Upper lobe of left lung (tissue), 6 donors: Measurements from ENCODE around the gene FCRLA. TPM values are rescaled to one million over a fixed set of nuclear protein-coding genes. Genes with fewer than 3 reads are reported as not detected.
A peak's percentile ranks its signal among the peaks of the same experiment; 100 is the strongest.

Source experiments
- ATAC-seq, 2 donors: fragments of 200-7000 bp; cut with Tn5 transposase; one replicate each; pipeline ENCODE4 v1.9.1; 2022; ENCODE audit warnings: mild to moderate bottlenecking in 2 of 2, moderate library complexity in 2 of 2; ENCODE audit not compliant: low FRiP score in 2 of 2
- DNase-seq, 2 donors: peaks; one replicate each; pipeline ENCODE4 v3.0.0-alpha.2; 2019 to 2020
- H3K27ac ChIP-seq, 4 donors: fragments of 200-600 bp; sonication (generic); one replicate each; pipeline ENCODE4 v1.5.1; 2016 to 2019
- H3K27me3 ChIP-seq, 4 donors: fragments of 200-600 bp; sonication (generic); one replicate each; pipeline ENCODE4 v1.5.1; 2017 to 2019
- H3K36me3 ChIP-seq, 4 donors: fragments of 200-600 bp; sonication (generic); one replicate each; pipeline ENCODE4 v1.5.1; 2016 to 2019
- H3K4me1 ChIP-seq, 4 donors: fragments of 200-600 bp; sonication (generic); one replicate each; pipeline ENCODE4 v1.5.1; 2018 to 2019
- H3K4me3 ChIP-seq, 4 donors: fragments of 200-600 bp; sonication (generic); one replicate each; pipeline ENCODE4 v1.5.1; 2017 to 2019; ENCODE audit warnings: mild to moderate bottlenecking in 2 of 4, moderate library complexity in 1 of 4
- H3K9me3 ChIP-seq, 4 donors: fragments of 200-600 bp; sonication (generic); one replicate each; pipeline ENCODE4 v1.5.1; 2018 to 2019
- EP300 ChIP-seq, 4 donors: sonication (generic); formaldehyde crosslinking; IDR thresholded peaks; one replicate each; pipeline ENCODE4 v1.5.1; 2017; ENCODE audit warnings: antibody characterized with exemption in 4 of 4, control low read depth in 2 of 4
- POLR2A ChIP-seq, 4 donors: fragments of 450-650 bp; IDR thresholded peaks; one replicate each; pipeline ENCODE4 v1.5.1; 2016 to 2017; ENCODE audit warnings: antibody characterized with exemption in 4 of 4, mild to moderate bottlenecking in 2 of 4
- POLR2AphosphoS5 ChIP-seq, 2 donors: sonication (generic); formaldehyde crosslinking; IDR thresholded peaks; one replicate each; pipeline ENCODE4 v1.5.1; 2017; ENCODE audit warnings: antibody characterized with exemption in 2 of 2
- WGBS, 2 donors: methylation state at CpG; one replicate each; pipeline ENCODE4 v1.1.5; 2017 to 2018; 5-methylcytosine and 5-hydroxymethylcytosine counted together
- small RNA-seq, 4 donors: library from RNA; depleted of rRNA; stranded (forward); fragments of <200 nt; gene quantifications; one replicate each; pipeline ENCODE3, GENCODE V24; 2016
- total RNA-seq, 6 donors: library from RNA; depleted of rRNA in 4 of 6; stranded (reverse); fragments of >200 nt in 4 of 6; gene quantifications; one replicate each; pipeline versions ENCODE4 v1.1.0 to v1.2.1, GENCODE V29; 2016 to 2021
- TF ChIP-seq, protein P1 (sequence below), 6 experiments: fragments of 450-650 bp in 4 of 6; fragments of 200-600 bp in 2 of 6; sonication (generic) in 2 of 6; IDR thresholded peaks; one replicate each; pipeline ENCODE4 v1.5.1; 2016 to 2019; ENCODE audit warnings: antibody characterized with exemption in 6 of 6
- donor health status: DM: no; HTN: no; CAD: no; lungs with moderate emphysema.
- donor health status: DM: no; HTN: yes; CAD: no; lungs with severe emphysema.

FCRLA gene
- total RNA-seq, 6 donors from 2014 or later: 0.52 to 1.2 (median 1.0) TPM; not detected in 3

DNA sequence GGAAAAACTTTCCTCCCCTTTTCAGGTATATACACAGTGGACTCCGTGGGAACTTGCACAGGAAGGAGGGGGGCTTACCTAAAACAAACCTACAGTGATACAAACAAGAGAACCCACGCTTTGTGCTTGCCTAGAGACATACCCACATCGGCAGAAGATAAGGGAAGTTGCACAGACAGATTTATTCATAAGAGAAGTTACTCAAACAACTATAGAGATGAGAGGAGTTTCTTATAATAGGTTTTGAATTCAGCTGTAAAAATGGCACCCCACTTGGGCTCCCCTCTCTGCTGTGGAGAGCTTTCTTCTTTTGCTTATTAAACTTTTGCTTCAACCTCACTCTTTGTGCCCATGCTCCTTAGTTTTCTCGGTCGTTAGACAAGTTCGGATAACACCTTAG lies 40.8 kb downstream of the FCRLA start:
- Histone ChIP-seq H3K27ac (no peak overlapping the region), H3K4me1 (peaks cover 8 to 21% (median 18%) of the 10 kb centered on the region in 4 donors), H3K27me3 (no peaks in the 10 kb centered on the region), H3K9me3 (no peaks in the 10 kb centered on the region), H3K36me3 (peaks cover 0 to 19% (median 5%) of the 10 kb centered on the region in 4 donors), H3K4me3 (no peak overlapping the region)
- DNase-seq (no peak), ATAC-seq (no peak)
- TF ChIP-seq POLR2AphosphoS5 (IDR thresholded peaks at IDR 0.05) (no peak), POLR2A (IDR thresholded peaks at IDR 0.05) (no peak), EP300 (IDR thresholded peaks at IDR 0.05) (no peak)
- TF ChIP-seq, protein P1, sequence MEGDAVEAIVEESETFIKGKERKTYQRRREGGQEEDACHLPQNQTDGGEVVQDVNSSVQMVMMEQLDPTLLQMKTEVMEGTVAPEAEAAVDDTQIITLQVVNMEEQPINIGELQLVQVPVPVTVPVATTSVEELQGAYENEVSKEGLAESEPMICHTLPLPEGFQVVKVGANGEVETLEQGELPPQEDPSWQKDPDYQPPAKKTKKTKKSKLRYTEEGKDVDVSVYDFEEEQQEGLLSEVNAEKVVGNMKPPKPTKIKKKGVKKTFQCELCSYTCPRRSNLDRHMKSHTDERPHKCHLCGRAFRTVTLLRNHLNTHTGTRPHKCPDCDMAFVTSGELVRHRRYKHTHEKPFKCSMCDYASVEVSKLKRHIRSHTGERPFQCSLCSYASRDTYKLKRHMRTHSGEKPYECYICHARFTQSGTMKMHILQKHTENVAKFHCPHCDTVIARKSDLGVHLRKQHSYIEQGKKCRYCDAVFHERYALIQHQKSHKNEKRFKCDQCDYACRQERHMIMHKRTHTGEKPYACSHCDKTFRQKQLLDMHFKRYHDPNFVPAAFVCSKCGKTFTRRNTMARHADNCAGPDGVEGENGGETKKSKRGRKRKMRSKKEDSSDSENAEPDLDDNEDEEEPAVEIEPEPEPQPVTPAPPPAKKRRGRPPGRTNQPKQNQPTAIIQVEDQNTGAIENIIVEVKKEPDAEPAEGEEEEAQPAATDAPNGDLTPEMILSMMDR (IDR thresholded peaks at IDR 0.05): no peak
- WGBS, 2 donors: 61 to 62% methylated on average over 6 of the region's 6 CpGs

DNA sequence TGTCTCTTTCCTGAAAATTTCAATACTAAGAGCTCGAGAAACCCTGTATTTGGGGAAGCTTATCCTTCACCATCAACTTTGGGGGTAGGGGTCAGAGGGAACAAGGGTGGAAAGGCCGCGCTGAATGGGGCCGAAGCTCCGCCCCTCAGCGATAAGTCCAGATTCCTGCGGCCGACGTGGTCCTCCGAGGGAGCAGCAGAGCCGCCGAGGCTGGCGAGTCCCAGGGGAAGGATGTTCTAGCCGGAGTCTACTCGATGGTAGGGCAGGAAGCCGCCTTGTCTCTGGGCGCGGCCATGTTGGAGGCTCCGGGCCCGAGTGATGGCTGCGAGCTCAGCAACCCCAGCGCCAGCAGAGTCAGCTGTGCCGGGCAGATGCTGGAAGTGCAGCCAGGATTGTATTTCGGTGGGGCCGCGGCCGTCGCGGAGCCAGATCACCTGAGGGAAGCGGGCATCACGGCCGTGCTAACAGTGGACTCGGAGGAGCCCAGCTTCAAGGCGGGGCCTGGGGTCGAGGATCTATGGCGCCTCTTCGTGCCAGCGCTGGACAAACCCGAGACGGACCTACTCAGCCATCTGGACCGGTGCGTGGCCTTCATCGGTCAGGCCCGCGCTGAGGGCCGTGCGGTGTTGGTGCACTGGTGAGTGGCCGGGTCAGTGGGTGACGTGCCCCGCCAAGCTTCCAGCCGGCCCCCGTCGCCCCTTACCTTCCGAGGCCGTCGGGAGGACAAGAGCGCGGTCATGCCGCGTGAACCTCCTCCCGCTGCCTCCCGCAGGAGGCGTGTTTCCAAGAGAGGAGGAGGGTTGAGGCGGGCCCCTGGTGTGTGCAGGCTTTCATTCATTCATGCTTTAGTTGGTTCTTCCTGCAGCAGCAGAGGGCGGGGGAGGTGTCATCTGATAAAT lies 42.7 kb downstream of the FCRLA start, which contains the start of gene DUSP12:
TSS of gene DUSP12 (plus strand) at position 278 of the 899 bp plus-strand sequence. CDS start at position 294, 16 bp downstream.
- Histone ChIP-seq H3K27me3 (no peaks in the 10 kb centered on the region), H3K4me3 (peak within 1 kb of the TSS; percentile 77 to 99 (median 86)), H3K9me3 (no peaks in the 10 kb centered on the region), H3K4me1 (peaks cover 8 to 21% (median 18%) of the 10 kb centered on the region in 4 donors), H3K27ac (peak within 1 kb of the TSS; percentile 85 to 93 (median 91)), H3K36me3 (peaks cover 12 to 38% (median 18%) of the 10 kb centered on the region in 4 donors)
- DNase-seq (peak; percentile 93 to 95), ATAC-seq (peak; percentile 99 to 100)
- 0 to 1% methylated on average over 15 to 27 of the region's 65 CpGs for WGBS, 2 donors
- TF ChIP-seq EP300 (IDR thresholded peaks at IDR 0.05): no peak
- peak in 2 of 4 donors; percentile 58 to 69 for TF ChIP-seq POLR2A (IDR thresholded peaks at IDR 0.05)
- TF ChIP-seq POLR2AphosphoS5 (IDR thresholded peaks at IDR 0.05): peak; percentile 69 to 71
- TF ChIP-seq, protein P1 (IDR thresholded peaks at IDR 0.05): peak in 2 of 6 experiments; percentile 7 to 30

GRCh38 chr1:161763522-161764098 lies 56.6 kb downstream of the FCRLA start:
- H3K27me3 ChIP-seq: no peaks in the 10 kb centered on the region
- H3K9me3 ChIP-seq: no peaks in the 10 kb centered on the region
- ATAC-seq: no peak
- H3K27ac ChIP-seq: no peak overlapping the region
- TF ChIP-seq, protein P1 (IDR thresholded peaks at IDR 0.05): peak in 4 of 6 experiments; percentile 16 to 47 (median 28)
- TF ChIP-seq POLR2A (IDR thresholded peaks at IDR 0.05): no peak
- TF ChIP-seq POLR2AphosphoS5 (IDR thresholded peaks at IDR 0.05): no peak
- TF ChIP-seq EP300 (IDR thresholded peaks at IDR 0.05): no peak
- H3K36me3 ChIP-seq: peaks cover 0 to 12% (median 10%) of the 10 kb centered on the region in 4 donors
- H3K4me3 ChIP-seq: no peak overlapping the region
- peaks cover 15 to 24% (median 16%) of the 10 kb centered on the region in 4 donors for H3K4me1 ChIP-seq
- WGBS, 2 donors: 72 to 77% methylated on average over 7 of the region's 7 CpGs
- DNase-seq: no peak

Small RNA genes lying within 50 kb of the gene (small RNA-seq; reads per million reads assigned to genes)
- gene RF00019 (0 reads per million in 4 donors), gene RN7SL466P (0 reads per million in 4 donors)

Other genes with a start within 250 kb of the FCRLA start
- gene FCGR2A, start 201.8 kb upstream of the FCRLA start, total RNA-seq: 100 to 1,000 TPM in 4 of 6 donors, 10 to 100 TPM in 2; 94.6 to 273 (median 160) TPM
- 10 to 100 TPM; 10.8 to 37.7 (median 15.9) TPM for gene HSPA6, start 182.7 kb upstream of the FCRLA start, total RNA-seq
- gene FCGR3A, start 157.4 kb upstream of the FCRLA start, total RNA-seq: 100 to 1,000 TPM in 2 of 6 donors, 10 to 100 TPM in 4; 20.8 to 237 (median 82.8) TPM
- 10 to 100 TPM in 5 of 6 donors, 1 to 10 TPM in 1; 6.3 to 59.2 (median 20.4) TPM for gene FCGR3B, start 76.1 kb upstream of the FCRLA start, total RNA-seq
- 10 to 100 TPM in 4 of 6 donors, 1 to 10 TPM in 2; 5.4 to 33.9 (median 22.0) TPM for gene FCGR2B, start 44.1 kb upstream of the FCRLA start, total RNA-seq
- 1 to 10 TPM in 3 of 6 donors, not detected in 3; 1.4 to 2.1 (median 1.7) TPM for gene FCRLB, start 14.3 kb downstream of the FCRLA start, total RNA-seq
- 10 to 100 TPM in 5 of 6 donors, 1 to 10 TPM in 1; 4.6 to 29.0 (median 15.9) TPM for gene DUSP12, start 42.6 kb downstream of the FCRLA start, total RNA-seq
- gene ATF6, start 59.1 kb downstream of the FCRLA start, total RNA-seq: 10 to 100 TPM; 14.2 to 36.7 (median 27.0) TPM